ENCODE results near the gene NMNAT3. TPM values are rescaled to one million over a fixed set of nuclear protein-coding genes. Genes with fewer than 3 reads are reported as not detected.

Gene NMNAT3
- total RNA-seq, 2 donors from 2014 or later = 1.2 to 1.6 TPM

GRCh38 chr3:139655909-139656595 lies 21.7 kb downstream of the NMNAT3 start:
- H3K27ac Mint-ChIP-seq = no peak overlapping the region
- no peaks in the 10 kb centered on the region for H3K36me3 Mint-ChIP-seq (ENCODE audit: low read depth)
- WGBS, 2 experiments (ENCODE audit: insufficient coverage in 1 of 2, insufficient read length in 1 of 2) = 89 to 95% methylated on average over 4 of the region's 4 CpGs

GRCh38 chr3:139654637-139655365 lies 23.0 kb downstream of the NMNAT3 start:
- Histone ChIP-seq H3K9ac (ENCODE audit: extremely low read depth, low read length, poor library complexity, severe bottlenecking) (no peak overlapping the region), H3K27me3 (ENCODE audit: control insufficient read depth, insufficient read depth, low read length, poor library complexity, severe bottlenecking) (no peaks in the 10 kb centered on the region), H3K4me1 (ENCODE audit: control insufficient read depth, insufficient read depth, low read length) (no peaks in the 10 kb centered on the region), H3K4me3 (ENCODE audit: low read length) (no peak overlapping the region), H3K36me3 (ENCODE audit: control insufficient read depth, insufficient read depth, low read length) (no peaks in the 10 kb centered on the region), H3K9me3 (ENCODE audit: control insufficient read depth, low read length) (no peaks in the 10 kb centered on the region), H3K27ac (ENCODE audit: low read depth, low read length) (no peak overlapping the region)
- H3K9me3 Mint-ChIP-seq = no peaks in the 10 kb centered on the region
- H3K27me3 Mint-ChIP-seq (ENCODE audit: insufficient read depth) = no peaks in the 10 kb centered on the region
- H3K4me3 Mint-ChIP-seq = no peak overlapping the region
- peak; percentile 58 for DNase-seq
- no peaks in the 10 kb centered on the region for H3K36me3 Mint-ChIP-seq (ENCODE audit: low read depth)
- TF ChIP-seq, protein P1, sequence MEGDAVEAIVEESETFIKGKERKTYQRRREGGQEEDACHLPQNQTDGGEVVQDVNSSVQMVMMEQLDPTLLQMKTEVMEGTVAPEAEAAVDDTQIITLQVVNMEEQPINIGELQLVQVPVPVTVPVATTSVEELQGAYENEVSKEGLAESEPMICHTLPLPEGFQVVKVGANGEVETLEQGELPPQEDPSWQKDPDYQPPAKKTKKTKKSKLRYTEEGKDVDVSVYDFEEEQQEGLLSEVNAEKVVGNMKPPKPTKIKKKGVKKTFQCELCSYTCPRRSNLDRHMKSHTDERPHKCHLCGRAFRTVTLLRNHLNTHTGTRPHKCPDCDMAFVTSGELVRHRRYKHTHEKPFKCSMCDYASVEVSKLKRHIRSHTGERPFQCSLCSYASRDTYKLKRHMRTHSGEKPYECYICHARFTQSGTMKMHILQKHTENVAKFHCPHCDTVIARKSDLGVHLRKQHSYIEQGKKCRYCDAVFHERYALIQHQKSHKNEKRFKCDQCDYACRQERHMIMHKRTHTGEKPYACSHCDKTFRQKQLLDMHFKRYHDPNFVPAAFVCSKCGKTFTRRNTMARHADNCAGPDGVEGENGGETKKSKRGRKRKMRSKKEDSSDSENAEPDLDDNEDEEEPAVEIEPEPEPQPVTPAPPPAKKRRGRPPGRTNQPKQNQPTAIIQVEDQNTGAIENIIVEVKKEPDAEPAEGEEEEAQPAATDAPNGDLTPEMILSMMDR (conservative IDR thresholded peaks at IDR 0.05) = no peak
- 83 to 88% methylated on average over 4 to 6 of the region's 6 CpGs for WGBS, 2 experiments (ENCODE audit: insufficient coverage in 1 of 2, insufficient read length in 1 of 2)
- H3K4me1 Mint-ChIP-seq = peaks cover 3% of the 10 kb centered on the region
- H3K27ac Mint-ChIP-seq = no peak overlapping the region

More at GRCh38 chr3:139655909-139656595, 21.7 kb downstream of the NMNAT3 start:
- no peaks in the 10 kb centered on the region for H3K9me3 Mint-ChIP-seq
- no peak overlapping the region for H3K4me3 Mint-ChIP-seq
- Histone ChIP-seq H3K4me1 (ENCODE audit: control insufficient read depth, insufficient read depth, low read length) (no peaks in the 10 kb centered on the region), H3K36me3 (ENCODE audit: control insufficient read depth, insufficient read depth, low read length) (no peaks in the 10 kb centered on the region), H3K9ac (ENCODE audit: extremely low read depth, low read length, poor library complexity, severe bottlenecking) (no peak overlapping the region), H3K9me3 (ENCODE audit: control insufficient read depth, low read length) (no peaks in the 10 kb centered on the region), H3K27ac (ENCODE audit: low read depth, low read length) (no peak overlapping the region), H3K27me3 (ENCODE audit: control insufficient read depth, insufficient read depth, low read length, poor library complexity, severe bottlenecking) (no peaks in the 10 kb centered on the region), H3K4me3 (ENCODE audit: low read length) (no peak overlapping the region)
- DNase-seq = peak; percentile 17
- TF ChIP-seq, protein P1 (conservative IDR thresholded peaks at IDR 0.05) = no peak
- no peaks in the 10 kb centered on the region for H3K27me3 Mint-ChIP-seq (ENCODE audit: insufficient read depth)
- H3K4me1 Mint-ChIP-seq = peaks cover 3% of the 10 kb centered on the region

- H3K36me3 Mint-ChIP-seq (ENCODE audit: low read depth) = no peaks in the 10 kb centered on the region
- Histone ChIP-seq H3K27ac (ENCODE audit: low read depth, low read length) (no peak overlapping the region), H3K27me3 (ENCODE audit: control insufficient read depth, insufficient read depth, low read length, poor library complexity, severe bottlenecking) (no peaks in the 10 kb centered on the region), H3K4me1 (ENCODE audit: control insufficient read depth, insufficient read depth, low read length) (no peaks in the 10 kb centered on the region), H3K4me3 (ENCODE audit: low read length) (no peak overlapping the region), H3K9ac (ENCODE audit: extremely low read depth, low read length, poor library complexity, severe bottlenecking) (no peak overlapping the region), H3K36me3 (ENCODE audit: control insufficient read depth, insufficient read depth, low read length) (no peaks in the 10 kb centered on the region), H3K9me3 (ENCODE audit: control insufficient read depth, low read length) (no peaks in the 10 kb centered on the region)
- H3K9me3 Mint-ChIP-seq = no peaks in the 10 kb centered on the region
- H3K27me3 Mint-ChIP-seq (ENCODE audit: insufficient read depth) = no peaks in the 10 kb centered on the region
- 76 to 77% methylated on average over 8 to 9 of the region's 9 CpGs for WGBS, 2 experiments (ENCODE audit: insufficient coverage in 1 of 2, insufficient read length in 1 of 2)
- H3K4me3 Mint-ChIP-seq = no peak overlapping the region
- peak; percentile 38 for DNase-seq
- H3K4me1 Mint-ChIP-seq = peaks cover 3% of the 10 kb centered on the region
- TF ChIP-seq, protein P1 (conservative IDR thresholded peaks at IDR 0.05) = no peak
- no peak overlapping the region for H3K27ac Mint-ChIP-seq
Observed at GRCh38 chr3:139653582-139653981, 24.2 kb downstream of the NMNAT3 start.
